Activated CD4-positive, alpha-beta T cell treated with anti-CD3 and anti-CD28 coated beads for 24 hours (primary cell): ENCODE measurements around the gene CAMKK2.

ENCODE experiments used
- DNase-seq, 2 donors: peaks; one replicate each; pipeline ENCODE4 v3.0.0-alpha.2; 2020; ENCODE audit warnings: low read depth in 2 of 2

Gene CAMKK2

GRCh38 chr12:121198949-121199348, 97.6 kb downstream of the CAMKK2 start:
- DNase-seq = no peak

- DNase-seq = no peak
Observed at GRCh38 chr12:121196902-121197301, 99.6 kb downstream of the CAMKK2 start.

- DNase-seq = no peak
Observed at GRCh38 chr12:121191151-121191550, 105.4 kb downstream of the CAMKK2 start.

- DNase-seq = no peak
Observed at GRCh38 chr12:121190523-121191031, 105.9 kb downstream of the CAMKK2 start.

DNA sequence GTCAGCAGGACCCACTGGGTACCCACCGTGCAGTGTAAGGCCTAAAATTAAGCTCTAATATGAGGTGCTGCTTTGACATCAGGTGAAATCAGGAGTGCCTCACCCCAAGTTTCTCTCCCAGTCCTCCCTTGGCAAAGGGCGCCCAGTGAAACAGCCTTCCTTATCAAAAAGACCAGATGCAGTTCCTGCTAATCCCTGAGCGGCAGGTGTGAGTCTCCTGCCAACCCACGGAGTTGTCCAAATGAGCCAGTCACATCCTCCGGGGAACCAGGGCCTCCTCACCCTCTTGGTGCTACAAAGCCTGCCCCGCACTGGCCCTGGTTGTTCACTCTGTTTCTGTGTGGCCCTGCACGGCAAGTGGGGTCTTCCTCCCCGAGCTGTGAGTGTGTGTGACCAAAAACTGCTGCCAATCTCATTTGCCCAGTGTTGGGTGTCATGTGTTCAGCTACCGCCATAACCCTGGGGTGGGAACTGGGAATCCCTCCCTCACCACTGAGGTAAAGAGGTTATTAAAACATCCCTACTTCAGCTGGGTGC, 106.8 kb downstream of the CAMKK2 start:
- DNase-seq = no peak

GRCh38 chr12:121189131-121189530, 107.4 kb downstream of the CAMKK2 start:
- DNase-seq = no peak

GRCh38 chr12:121188227-121188626, 108.3 kb downstream of the CAMKK2 start:
- no peak for DNase-seq
